HUDEP-2 (cell line): ENCODE results near the gene JCAD.
A peak's percentile ranks its signal among the peaks of the same experiment; 100 is the strongest.
"Not testable (repeated sequence)": the region's sequence is repeated elsewhere in the genome, so short reads cannot be mapped to it uniquely, and the experiment has no call there.

Experiments used
- DNase-seq, 76 experiments: peaks; one replicate each; lab custom pipeline; 2025; ENCODE audit not compliant: unreplicated experiment in 76 of 76; lab: John Stamatoyannopoulos, UW

The JCAD gene

GRCh38 chr10:29993319-29993915 is 66.0 kb downstream of the JCAD start:
- no peak for DNase-seq

GRCh38 chr10:29992914-29993313 is 66.5 kb downstream of the JCAD start:
- no peak for DNase-seq

GRCh38 chr10:29991382-29991781 is 68.0 kb downstream of the JCAD start:
- DNase-seq = no peak

GRCh38 chr10:29987471-29987870 is 71.9 kb downstream of the JCAD start:
- no peak for DNase-seq

GRCh38 chr10:29982997-29983648 is 76.3 kb downstream of the JCAD start:
- DNase-seq = no peak

GRCh38 chr10:29981510-29981909 is 77.9 kb downstream of the JCAD start:
- no peak for DNase-seq

GRCh38 chr10:29980084-29980483 is 79.3 kb downstream of the JCAD start:
- DNase-seq = peak in 74 of 76 experiments; percentile 9 to 86 (median 58)

- DNase-seq = not testable (repeated sequence)
Measured at GRCh38 chr10:29979421-29979779, 80.0 kb downstream of the JCAD start.

GRCh38 chr10:29977171-29977570 is 82.2 kb downstream of the JCAD start:
- DNase-seq = no peak

- no peak for DNase-seq
Measured at GRCh38 chr10:29976134-29976533, 83.3 kb downstream of the JCAD start.

- no peak for DNase-seq
Measured at GRCh38 chr10:29974773-29975172, 84.6 kb downstream of the JCAD start.

GRCh38 chr10:29973921-29974320 is 85.5 kb downstream of the JCAD start:
- DNase-seq = no peak

GRCh38 chr10:29970576-29970975 is 88.8 kb downstream of the JCAD start:
- DNase-seq = no peak

GRCh38 chr10:29970012-29970396 is 89.4 kb downstream of the JCAD start:
- DNase-seq = no peak

- no peak for DNase-seq
Measured at GRCh38 chr10:29969255-29970011, 90.0 kb downstream of the JCAD start.

- no peak for DNase-seq
Measured at GRCh38 chr10:29968585-29968984, 90.8 kb downstream of the JCAD start.

- no peak for DNase-seq
Measured at GRCh38 chr10:29966269-29966668, 93.1 kb downstream of the JCAD start.
